ENCODE data around the gene LMNA. TPM values are rescaled to one million over a fixed set of nuclear protein-coding genes. Genes with fewer than 3 reads are reported as not detected.
A peak's percentile ranks its signal among the peaks of the same experiment; 100 is the strongest.

Gene LMNA
- total and polyA plus RNA-seq, 4 donors, result 163 to 547 (median 193) TPM

DNA sequence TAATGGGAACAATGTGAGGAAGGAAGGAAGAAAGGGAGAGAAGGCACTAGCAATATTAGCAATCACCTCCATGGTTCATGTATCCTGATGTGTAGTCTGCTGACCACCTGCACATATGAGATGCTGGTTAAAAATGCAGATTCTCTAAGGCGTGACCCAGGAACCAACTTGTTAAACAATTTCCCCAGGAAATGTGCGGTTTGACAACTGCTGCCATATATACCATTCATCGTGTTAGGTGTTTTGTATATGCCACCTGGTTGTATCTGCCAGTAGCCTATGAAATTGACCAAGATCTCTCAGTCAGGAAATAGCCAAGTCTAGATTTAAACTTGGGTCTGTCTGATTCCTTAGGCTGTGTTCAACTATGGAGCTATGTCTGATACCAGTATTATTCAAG is 43.0 kb downstream of the LMNA start:
- 53 to 80% methylated on average over 3 of the region's 3 CpGs for WGBS, 2 donors
- no peaks in the 10 kb centered on the region for H3K9me3 ChIP-seq (ENCODE audit: control insufficient read depth in 4 of 4, insufficient read depth in 3 of 4, low read length in 3 of 4)
- ATAC-seq (ENCODE audit: insufficient read depth, low FRiP score) (no peak), DNase-seq (no peak)
- no peak overlapping the region for H3K27ac ChIP-seq (ENCODE audit: low read depth in 1 of 2, low read length in 1 of 2)
- TF ChIP-seq, protein P1, sequence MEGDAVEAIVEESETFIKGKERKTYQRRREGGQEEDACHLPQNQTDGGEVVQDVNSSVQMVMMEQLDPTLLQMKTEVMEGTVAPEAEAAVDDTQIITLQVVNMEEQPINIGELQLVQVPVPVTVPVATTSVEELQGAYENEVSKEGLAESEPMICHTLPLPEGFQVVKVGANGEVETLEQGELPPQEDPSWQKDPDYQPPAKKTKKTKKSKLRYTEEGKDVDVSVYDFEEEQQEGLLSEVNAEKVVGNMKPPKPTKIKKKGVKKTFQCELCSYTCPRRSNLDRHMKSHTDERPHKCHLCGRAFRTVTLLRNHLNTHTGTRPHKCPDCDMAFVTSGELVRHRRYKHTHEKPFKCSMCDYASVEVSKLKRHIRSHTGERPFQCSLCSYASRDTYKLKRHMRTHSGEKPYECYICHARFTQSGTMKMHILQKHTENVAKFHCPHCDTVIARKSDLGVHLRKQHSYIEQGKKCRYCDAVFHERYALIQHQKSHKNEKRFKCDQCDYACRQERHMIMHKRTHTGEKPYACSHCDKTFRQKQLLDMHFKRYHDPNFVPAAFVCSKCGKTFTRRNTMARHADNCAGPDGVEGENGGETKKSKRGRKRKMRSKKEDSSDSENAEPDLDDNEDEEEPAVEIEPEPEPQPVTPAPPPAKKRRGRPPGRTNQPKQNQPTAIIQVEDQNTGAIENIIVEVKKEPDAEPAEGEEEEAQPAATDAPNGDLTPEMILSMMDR (IDR thresholded peaks at IDR 0.05; ENCODE audit: control extremely low read depth, extremely low read depth), result no peak
- no peak overlapping the region for H3K4me3 ChIP-seq
- H3K36me3 ChIP-seq (ENCODE audit: control insufficient read depth in 4 of 4, insufficient read depth in 4 of 4, low read length in 4 of 4), result peaks cover 0 to 1% (median 0%) of the 10 kb centered on the region in 4 donors
- no peaks in the 10 kb centered on the region for H3K27me3 ChIP-seq (ENCODE audit: control insufficient read depth in 3 of 3, insufficient read depth in 3 of 3, low read length in 2 of 3)
- H3K4me1 ChIP-seq (ENCODE audit: control insufficient read depth in 5 of 5, insufficient read depth in 5 of 5, low read length in 5 of 5), result peaks cover 0 to 20% (median 5%) of the 10 kb centered on the region in 5 donors
- H3K9ac ChIP-seq (ENCODE audit: insufficient read depth in 1 of 2, low read length in 2 of 2), result no peak overlapping the region

DNA sequence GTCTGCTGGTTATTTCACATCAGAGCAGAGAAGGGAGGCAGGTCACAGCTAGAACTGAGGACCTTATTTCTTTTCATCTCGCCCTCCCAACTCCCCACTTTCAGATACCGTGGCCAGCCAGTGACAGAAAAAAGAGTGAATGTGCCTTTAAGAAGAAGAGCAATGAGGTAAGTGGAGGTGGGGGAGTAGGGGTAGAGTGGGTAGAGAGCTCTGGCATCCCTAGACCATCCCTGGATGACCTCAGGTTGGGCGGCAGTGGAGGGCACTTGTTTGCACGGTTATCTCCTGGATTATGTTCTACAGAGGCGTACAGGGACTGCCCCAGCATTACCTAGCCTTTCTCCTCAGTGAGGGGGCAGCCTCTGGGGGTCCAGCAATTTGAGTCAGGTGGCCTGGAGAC is 43.5 kb downstream of the LMNA start:
- Histone ChIP-seq H3K27me3 (ENCODE audit: control insufficient read depth in 3 of 3, insufficient read depth in 3 of 3, low read length in 2 of 3) (no peaks in the 10 kb centered on the region), H3K36me3 (ENCODE audit: control insufficient read depth in 4 of 4, insufficient read depth in 4 of 4, low read length in 4 of 4) (peaks cover 0 to 1% (median 0%) of the 10 kb centered on the region in 4 donors), H3K27ac (ENCODE audit: low read depth in 1 of 2, low read length in 1 of 2) (no peak overlapping the region), H3K4me3 (no peak overlapping the region), H3K9ac (ENCODE audit: insufficient read depth in 1 of 2, low read length in 2 of 2) (no peak overlapping the region), H3K9me3 (ENCODE audit: control insufficient read depth in 4 of 4, insufficient read depth in 3 of 4, low read length in 3 of 4) (no peaks in the 10 kb centered on the region), H3K4me1 (ENCODE audit: control insufficient read depth in 5 of 5, insufficient read depth in 5 of 5, low read length in 5 of 5) (peaks cover 0 to 25% (median 8%) of the 10 kb centered on the region in 5 donors)
- no peak for ATAC-seq (ENCODE audit: insufficient read depth, low FRiP score)
- 89 to 96% methylated on average over 5 of the region's 5 CpGs for WGBS, 2 donors
- TF ChIP-seq, protein P1 (IDR thresholded peaks at IDR 0.05; ENCODE audit: control extremely low read depth, extremely low read depth), result no peak
- no peak for DNase-seq

DNA sequence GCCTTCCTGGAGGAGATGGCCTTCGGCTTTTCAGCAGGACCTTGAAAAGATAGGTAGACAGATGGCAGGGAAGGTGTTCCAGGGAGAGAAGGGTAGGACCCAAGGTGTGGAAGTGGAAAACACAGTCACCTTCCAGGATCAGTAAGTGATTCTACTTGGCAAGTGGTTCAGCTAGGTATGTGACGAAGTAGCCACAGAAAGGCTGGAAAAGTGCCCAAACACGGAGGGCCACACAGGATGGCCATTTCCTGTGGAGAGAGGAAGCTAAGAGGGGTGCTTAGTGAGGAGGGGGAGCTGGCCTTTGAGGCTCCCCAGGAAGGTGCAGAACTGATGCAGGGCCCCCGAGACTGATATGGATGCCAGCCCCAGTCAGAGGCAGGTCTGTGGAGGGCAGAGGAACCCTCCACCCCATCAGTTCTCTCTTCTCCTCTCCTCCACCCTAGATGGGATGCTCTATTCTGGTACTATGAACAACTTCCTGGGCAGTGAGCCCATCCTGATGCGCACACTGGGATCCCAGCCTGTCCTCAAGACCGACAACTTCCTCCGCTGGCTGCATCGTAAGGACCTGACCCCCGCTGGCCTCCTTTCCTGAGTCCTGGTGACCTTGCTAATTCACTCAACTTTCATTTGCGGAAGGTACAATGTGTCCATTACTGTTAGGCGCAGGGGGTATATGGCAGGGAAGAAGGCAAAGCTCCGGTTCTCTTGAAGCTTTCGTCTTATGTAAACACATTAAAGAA is 45.7 kb downstream of the LMNA start:
- WGBS, 2 donors, result 58 to 65% methylated on average over 13 of the region's 13 CpGs
- Histone ChIP-seq H3K9me3 (ENCODE audit: control insufficient read depth in 4 of 4, insufficient read depth in 3 of 4, low read length in 3 of 4) (no peaks in the 10 kb centered on the region), H3K36me3 (ENCODE audit: control insufficient read depth in 4 of 4, insufficient read depth in 4 of 4, low read length in 4 of 4) (peaks cover 0 to 1% (median 0%) of the 10 kb centered on the region in 4 donors), H3K9ac (ENCODE audit: insufficient read depth in 1 of 2, low read length in 2 of 2) (peak overlapping the region in 1 of 2 donors; percentile 86), H3K27me3 (ENCODE audit: control insufficient read depth in 3 of 3, insufficient read depth in 3 of 3, low read length in 2 of 3) (no peaks in the 10 kb centered on the region), H3K4me3 (no peak overlapping the region), H3K27ac (ENCODE audit: low read depth in 1 of 2, low read length in 1 of 2) (peak overlapping the region; percentile 58 to 74), H3K4me1 (ENCODE audit: control insufficient read depth in 5 of 5, insufficient read depth in 5 of 5, low read length in 5 of 5) (peaks cover 0 to 27% (median 10%) of the 10 kb centered on the region in 5 donors)
- DNase-seq, result peak in 1 of 3 donors; percentile 59
- ATAC-seq (ENCODE audit: insufficient read depth, low FRiP score), result no peak
- TF ChIP-seq, protein P1 (IDR thresholded peaks at IDR 0.05; ENCODE audit: control extremely low read depth, extremely low read depth), result no peak
